Measurements from ENCODE around the gene SEMA3C.

DNA sequence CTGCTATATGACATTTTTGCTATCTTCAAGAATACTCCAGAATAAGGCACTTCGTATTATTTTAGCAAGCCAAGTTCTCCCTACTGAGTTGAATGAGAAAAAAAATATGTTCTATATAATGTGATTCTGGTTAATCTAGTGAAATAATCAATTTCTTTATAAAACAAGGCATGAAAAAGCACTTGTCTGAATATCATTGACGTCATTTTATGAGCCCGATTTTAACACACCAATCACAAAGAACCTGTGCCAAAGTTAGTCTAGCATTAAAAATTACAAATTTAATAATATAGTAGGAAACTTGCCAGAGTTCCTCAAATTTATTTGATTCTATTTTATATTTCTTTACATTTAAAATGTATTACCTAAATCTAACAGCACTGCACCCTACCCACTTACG lies 155.1 kb downstream of the SEMA3C start:
- TF ChIP-seq, protein P1, sequence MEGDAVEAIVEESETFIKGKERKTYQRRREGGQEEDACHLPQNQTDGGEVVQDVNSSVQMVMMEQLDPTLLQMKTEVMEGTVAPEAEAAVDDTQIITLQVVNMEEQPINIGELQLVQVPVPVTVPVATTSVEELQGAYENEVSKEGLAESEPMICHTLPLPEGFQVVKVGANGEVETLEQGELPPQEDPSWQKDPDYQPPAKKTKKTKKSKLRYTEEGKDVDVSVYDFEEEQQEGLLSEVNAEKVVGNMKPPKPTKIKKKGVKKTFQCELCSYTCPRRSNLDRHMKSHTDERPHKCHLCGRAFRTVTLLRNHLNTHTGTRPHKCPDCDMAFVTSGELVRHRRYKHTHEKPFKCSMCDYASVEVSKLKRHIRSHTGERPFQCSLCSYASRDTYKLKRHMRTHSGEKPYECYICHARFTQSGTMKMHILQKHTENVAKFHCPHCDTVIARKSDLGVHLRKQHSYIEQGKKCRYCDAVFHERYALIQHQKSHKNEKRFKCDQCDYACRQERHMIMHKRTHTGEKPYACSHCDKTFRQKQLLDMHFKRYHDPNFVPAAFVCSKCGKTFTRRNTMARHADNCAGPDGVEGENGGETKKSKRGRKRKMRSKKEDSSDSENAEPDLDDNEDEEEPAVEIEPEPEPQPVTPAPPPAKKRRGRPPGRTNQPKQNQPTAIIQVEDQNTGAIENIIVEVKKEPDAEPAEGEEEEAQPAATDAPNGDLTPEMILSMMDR (IDR thresholded peaks at IDR 0.05; ENCODE audit: poor library complexity): no peak
- no peak for TF ChIP-seq EZH2phosphoT487 (IDR thresholded peaks at IDR 0.05; ENCODE audit: low read depth, severe bottlenecking, unreplicated experiment)
